LNCAP (cell line): ENCODE results near the gene RBM15.

ENCODE experiments used
- CTCF ChIP-seq: fragments of 450-650 bp; IDR thresholded peaks from 2 replicates; pipeline ENCODE4 v1.5.1; 2017; ENCODE audit warnings: mild to moderate bottlenecking

RBM15 gene

GRCh38 chr1:110344152-110344551 lies 5.0 kb downstream of the RBM15 start:
- no peak for TF ChIP-seq CTCF

GRCh38 chr1:110345480-110345879 lies 6.3 kb downstream of the RBM15 start:
- no peak for TF ChIP-seq CTCF

GRCh38 chr1:110346690-110347089 lies 7.5 kb downstream of the RBM15 start:
- no peak for TF ChIP-seq CTCF

- no peak for TF ChIP-seq CTCF
Observed at GRCh38 chr1:110347182-110347893, 8.2 kb downstream of the RBM15 start.

GRCh38 chr1:110348050-110348449 lies 8.9 kb downstream of the RBM15 start:
- no peak for TF ChIP-seq CTCF

GRCh38 chr1:110348771-110349170 lies 9.6 kb downstream of the RBM15 start:
- TF ChIP-seq CTCF = no peak

GRCh38 chr1:110350360-110350759 lies 11.2 kb downstream of the RBM15 start:
- no peak for TF ChIP-seq CTCF

- TF ChIP-seq CTCF = no peak
Observed at GRCh38 chr1:110355321-110355720, 16.1 kb downstream of the RBM15 start.
